GM18505 (cell line): ENCODE data around the gene PTPN2.
"Not testable (repeated sequence)": the region's sequence is repeated elsewhere in the genome, so short reads cannot be mapped to it uniquely, and the experiment has no call there.

ENCODE experiments used
- ATAC-seq: cut with Tn5 transposase; IDR thresholded peaks from one replicate; pipeline ENCODE4 v1.9.1; 2021; ENCODE audit not compliant: unreplicated experiment
- POLR2A ChIP-seq: IDR thresholded peaks from 4 replicates; pipeline ENCODE4 v1.6.1; 2011; ENCODE audit warnings: borderline replicate concordance; ENCODE audit not compliant: insufficient read depth, insufficient read length; ENCODE audit errors: extremely low read depth

The PTPN2 gene

GRCh38 chr18:12883372-12883683 lies 709 bp downstream of the PTPN2 start:
- peak; percentile 11 for ATAC-seq
- no peak for TF ChIP-seq POLR2A

- ATAC-seq = no peak
- TF ChIP-seq POLR2A = no peak
Observed at GRCh38 chr18:12882453-12883371, 1.3 kb downstream of the PTPN2 start.

GRCh38 chr18:12880541-12880910 lies 3.5 kb downstream of the PTPN2 start:
- no peak for ATAC-seq
- peak; percentile 7 for TF ChIP-seq POLR2A

GRCh38 chr18:12879840-12880540 lies 4.0 kb downstream of the PTPN2 start:
- peak; percentile 31 for TF ChIP-seq POLR2A
- ATAC-seq = no peak

GRCh38 chr18:12874992-12875391 lies 9.0 kb downstream of the PTPN2 start:
- not testable (repeated sequence) for ATAC-seq

GRCh38 chr18:12873961-12874567 lies 10.0 kb downstream of the PTPN2 start:
- ATAC-seq = not testable (repeated sequence)

GRCh38 chr18:12872408-12872807 lies 11.6 kb downstream of the PTPN2 start:
- no peak for TF ChIP-seq POLR2A
- no peak for ATAC-seq

- no peak for ATAC-seq
- TF ChIP-seq POLR2A = no peak
Observed at GRCh38 chr18:12868576-12868975, 15.5 kb downstream of the PTPN2 start.

GRCh38 chr18:12867441-12868123 lies 16.5 kb downstream of the PTPN2 start:
- ATAC-seq = no peak

GRCh38 chr18:12863687-12864216 lies 20.3 kb downstream of the PTPN2 start:
- no peak for TF ChIP-seq POLR2A
- ATAC-seq = no peak

More at GRCh38 chr18:12867441-12868123, 16.5 kb downstream of the PTPN2 start:
- TF ChIP-seq POLR2A = no peak

- TF ChIP-seq POLR2A = no peak
- ATAC-seq = no peak
Observed at GRCh38 chr18:12862874-12863482, 21.1 kb downstream of the PTPN2 start.

- TF ChIP-seq POLR2A = no peak
- ATAC-seq = no peak
Observed at GRCh38 chr18:12862467-12862866, 21.6 kb downstream of the PTPN2 start.

GRCh38 chr18:12861637-12862036 lies 22.4 kb downstream of the PTPN2 start:
- ATAC-seq = no peak
- TF ChIP-seq POLR2A = no peak

GRCh38 chr18:12860530-12860929 lies 23.5 kb downstream of the PTPN2 start:
- ATAC-seq = no peak
- no peak for TF ChIP-seq POLR2A
